K562 (cell line): ENCODE measurements around the gene SH3RF1. TPM values are rescaled to one million over a fixed set of nuclear protein-coding genes. Genes with fewer than 3 reads are reported as not detected.
"Not testable (repeated sequence)": the region's sequence is repeated elsewhere in the genome, so short reads cannot be mapped to it uniquely, and the experiment has no call there.

Source experiments
- ATAC-seq: fragments of 200-7000 bp; cut with Tn5 transposase; 3 replicates; pipeline ENCODE4 v1.9.1; 2020; ENCODE audit warnings: moderate library complexity
- BruUV-seq: library from RNA; stranded (reverse); fragments of 400-500 nt; replicated peaks from 2 replicates; lab custom pipeline; 2021; lab: Mats Ljungman, UMichigan
- CTCF ChIA-PET: fragments of 300-600 bp; formaldehyde crosslinking; extraction: SDS; loops from one replicate; lab custom pipeline; 2021; ENCODE audit warnings: low intra/inter-chr PET ratio; lab: Yijun Ruan, JAX
- POLR2A ChIA-PET: fragments of 300-600, 350-650 bp; sonication (Branson Sonifier 250); formaldehyde crosslinking; extraction: SDS; loops from one replicate; lab custom pipeline; 2021; ENCODE audit warnings: antibody characterized with exemption, inconsistent platforms; lab: Yijun Ruan, JAX
- DNase-seq, 4 experiments: peaks; one replicate each; pipeline versions ENCODE4 v3.0.0 to v3.0.0-alpha.2; 2011 to 2018; ENCODE audit warnings: low spot score in 3 of 4, mixed read lengths in 3 of 4; ENCODE audit errors: extremely low read depth in 1 of 4
- FAIRE-seq: peaks from 2 replicates; lab custom pipeline; 2011; peaks lifted over from hg19 to GRCh38; lab: Jason Lieb, UNC
- H2AFZ ChIP-seq: 2 replicates; pipeline ENCODE4 v1.6.0; 2011; ENCODE audit warnings: low read depth, low read length, control low read depth, inconsistent platforms
- H3K27ac ChIP-seq: fragments of 200-600 bp; 3 replicates; pipeline ENCODE4 v1.8.0; 2011; ENCODE audit warnings: low read depth, mild to moderate bottlenecking, control low read depth, inconsistent platforms, low read length, moderate library complexity, mixed read lengths; ENCODE audit errors: extremely low read depth
- H3K27me3 ChIP-seq, 2 experiments: fragments of 300-600 bp in 1 of 2; 2 replicates in 1 of 2; 3 replicates in 1 of 2; pipeline versions ENCODE4 v1.6.0 to v1.8.0; 2011; ENCODE audit warnings: inconsistent platforms in 2 of 2, low read length in 2 of 2, mild to moderate bottlenecking in 1 of 2, mixed read lengths in 1 of 2, moderate library complexity in 1 of 2; ENCODE audit not compliant: control insufficient read depth in 2 of 2, insufficient read depth in 2 of 2
- H3K36me3 ChIP-seq: fragments of 300-600 bp; 3 replicates; pipeline ENCODE4 v1.8.0; 2011; ENCODE audit warnings: mild to moderate bottlenecking, low read length, inconsistent platforms; ENCODE audit not compliant: control insufficient read depth, insufficient read depth
- H3K4me1 ChIP-seq, 2 experiments: fragments of 200-600 bp in 1 of 2; replicated peaks in 1 of 2; 2 replicates in 1 of 2; 3 replicates in 1 of 2; pipeline versions ENCODE4 v1.5.1 to v1.8.0; 2011; ENCODE audit warnings: inconsistent platforms in 2 of 2, low read length in 2 of 2, mild to moderate bottlenecking in 1 of 2, mixed read lengths in 1 of 2, moderate library complexity in 1 of 2; ENCODE audit not compliant: control insufficient read depth in 2 of 2, insufficient read depth in 2 of 2
- H3K4me2 ChIP-seq: 2 replicates; pipeline ENCODE4 v1.6.1; 2011; ENCODE audit warnings: low read length, control low read depth, inconsistent platforms, mixed read lengths; ENCODE audit not compliant: insufficient read depth
- H3K4me3 ChIP-seq: fragments of 200-600 bp; sonication (generic), shearing (Covaris generic); 2 replicates; pipeline ENCODE4 v1.5.1; 2016; ENCODE audit warnings: control low read depth, inconsistent platforms
- H3K79me2 ChIP-seq: fragments of 200-600 bp; 3 replicates; pipeline ENCODE4 v1.8.0; 2011; ENCODE audit warnings: low read length, inconsistent platforms; ENCODE audit not compliant: control insufficient read depth, insufficient read depth
- H3K9ac ChIP-seq, 2 experiments: 2 replicates each; pipeline versions ENCODE4 v1.6.0 to v1.6.1; 2011; ENCODE audit warnings: low read depth in 2 of 2, low read length in 2 of 2, control low read depth in 1 of 2, inconsistent platforms in 1 of 2, mild to moderate bottlenecking in 1 of 2, mixed read lengths in 1 of 2; ENCODE audit not compliant: insufficient read depth in 1 of 2
- H3K9me1 ChIP-seq: one replicate; pipeline ENCODE4 v1.6.0; 2011; ENCODE audit warnings: inconsistent platforms, mild to moderate bottlenecking, low read length, moderate library complexity; ENCODE audit not compliant: control insufficient read depth, insufficient read depth
- H3K9me3 ChIP-seq: replicated peaks from 2 replicates; pipeline ENCODE4 v1.5.1; 2011; ENCODE audit warnings: low read depth, low read length, inconsistent platforms; ENCODE audit not compliant: control insufficient read depth, insufficient read depth
- H4K20me1 ChIP-seq: replicated peaks from 2 replicates; pipeline ENCODE4 v1.6.1; 2011; ENCODE audit warnings: low read length, inconsistent platforms, mixed read lengths; ENCODE audit not compliant: control insufficient read depth, insufficient read depth
- NBN ChIP-seq: fragments of 450-650 bp; IDR thresholded peaks from 2 replicates; pipeline ENCODE4 v1.6.1; 2016; ENCODE audit warnings: low read depth, mild to moderate bottlenecking
- RNF2 ChIP-seq: sonication (generic); IDR thresholded peaks from 2 replicates; pipeline ENCODE4 v1.6.1; 2016
- WGBS: fragments of 100-300 bp; shearing (Covaris generic); methylation state at CpG from one replicate; pipeline ENCODE4 v1.1.6; 2016; ENCODE audit warnings: low coverage, mixed read lengths; ENCODE audit not compliant: insufficient coverage; ENCODE audit errors: missing lambda C conversion rate; 5-methylcytosine and 5-hydroxymethylcytosine counted together
- in situ Hi-C: fragments of 300-500 bp; cut with MboI; formaldehyde crosslinking; loops from 4 replicates; pipeline ENCODE4 v1.15.0; 2018; ENCODE audit warnings: inconsistent platforms, mixed read lengths
- intact Hi-C: fragments of 100-400 bp; cut with micrococcal nuclease; formaldehyde crosslinking; loops from 2 replicates; pipeline ENCODE4 v1.14.2; 2022
- polyA plus RNA-seq, 8 experiments: library from polyadenylated mRNA; depleted of rRNA in 4 of 8; stranded (reverse) in 5 of 8; unstranded in 3 of 8; fragments of >200 nt; fragmentation: Nextera tagmentation in 2 of 8; fragmentation: Illumina TruSeq in 1 of 8; extraction: Ambion mirVana in 2 of 8; extraction: Trizol in 1 of 8; gene quantifications; 2 replicates each; pipeline versions ENCODE4 v1.2.1 to v1.2.3, GENCODE V29; 2011 to 2014; ENCODE audit warnings: inconsistent platforms in 1 of 8, missing spikeins in 1 of 8
- total RNA-seq, 7 experiments: library from RNA; depleted of rRNA in 6 of 7; stranded (reverse); fragments of >200 nt in 6 of 7; fragmentation: Illumina TruSeq in 2 of 7; extraction: Trizol in 2 of 7; gene quantifications; 2 replicates each; pipeline versions ENCODE4 v1.2.1 to v1.2.3, GENCODE V29; 2011 to 2021; ENCODE audit warnings: low replicate concordance in 1 of 7
- TF ChIP-seq, protein P1 (sequence below): fragments of 450-650 bp; formaldehyde crosslinking; IDR thresholded peaks from 2 replicates; pipeline ENCODE4 v1.4.0; 2022; ENCODE audit warnings: missing genetic modification characterization

The SH3RF1 gene
- total and polyA plus RNA-seq, 9 of the 15 experiments (the other 6 are each of a cell fraction or from before 2014, with no cell fraction given): 0.04 to 0.16 (median 0.11) TPM; not detected in 6

DNA sequence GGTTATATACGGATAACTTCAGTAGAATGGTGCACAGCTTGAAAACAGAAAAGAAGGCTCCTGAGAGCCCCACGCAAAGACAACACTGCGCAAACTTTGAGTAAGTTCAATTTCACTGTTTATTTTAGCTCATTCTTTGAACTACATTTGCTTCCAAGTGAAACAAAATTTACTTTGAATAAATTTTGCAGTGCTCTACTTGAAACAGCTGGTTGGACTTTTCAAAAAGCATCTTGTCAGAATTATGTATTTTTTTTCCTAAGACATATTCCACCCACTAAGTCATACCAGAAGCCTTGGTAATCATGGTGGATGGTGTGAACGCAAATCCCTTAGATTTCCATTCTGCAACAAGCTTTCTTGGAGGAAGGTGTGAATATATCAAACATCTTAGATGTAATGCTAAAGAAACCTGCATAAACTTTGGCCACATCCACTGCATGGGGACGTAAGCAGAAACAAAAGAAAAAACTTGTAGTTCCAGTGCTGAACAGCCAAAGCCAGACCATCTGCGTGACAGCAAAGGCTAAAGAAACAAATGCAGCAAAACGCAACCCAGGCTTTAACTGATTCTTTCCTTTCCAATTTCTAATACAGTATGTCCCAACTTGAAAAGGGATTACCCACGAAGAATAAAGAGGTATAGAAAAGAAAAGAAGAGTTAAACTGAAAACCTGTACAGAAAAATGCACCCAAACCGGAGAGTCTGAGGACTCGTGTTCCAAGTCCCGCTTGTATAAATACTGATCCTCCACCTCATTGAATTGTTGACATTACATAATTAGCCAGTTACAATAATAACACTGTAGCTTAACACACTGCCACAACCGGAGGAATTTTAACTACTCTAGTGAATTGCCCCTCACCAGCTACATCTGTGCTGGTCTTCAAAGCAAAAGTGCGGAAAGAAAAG is 90.9 kb downstream of the SH3RF1 start:
- no peaks in the 10 kb centered on the region for H3K9me1 ChIP-seq
- BruUV-seq: no TSS peak
- CTCF ChIA-PET: no interaction called here
- H3K79me2 ChIP-seq: no peaks in the 10 kb centered on the region
- TF ChIP-seq NBN (no peak), RNF2 (no peak)
- TF ChIP-seq, protein P1, sequence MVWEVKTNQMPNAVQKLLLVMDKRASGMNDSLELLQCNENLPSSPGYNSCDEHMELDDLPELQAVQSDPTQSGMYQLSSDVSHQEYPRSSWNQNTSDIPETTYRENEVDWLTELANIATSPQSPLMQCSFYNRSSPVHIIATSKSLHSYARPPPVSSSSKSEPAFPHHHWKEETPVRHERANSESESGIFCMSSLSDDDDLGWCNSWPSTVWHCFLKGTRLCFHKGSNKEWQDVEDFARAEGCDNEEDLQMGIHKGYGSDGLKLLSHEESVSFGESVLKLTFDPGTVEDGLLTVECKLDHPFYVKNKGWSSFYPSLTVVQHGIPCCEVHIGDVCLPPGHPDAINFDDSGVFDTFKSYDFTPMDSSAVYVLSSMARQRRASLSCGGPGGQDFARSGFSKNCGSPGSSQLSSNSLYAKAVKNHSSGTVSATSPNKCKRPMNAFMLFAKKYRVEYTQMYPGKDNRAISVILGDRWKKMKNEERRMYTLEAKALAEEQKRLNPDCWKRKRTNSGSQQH (CRISPR knock-in tag): no peak
- H3K27ac ChIP-seq: no peak overlapping the region
- no peaks in the 10 kb centered on the region for H4K20me1 ChIP-seq
- ATAC-seq (no peak), DNase-seq (no peak), FAIRE-seq (no peak)
- no peaks in the 10 kb centered on the region for H3K9me3 ChIP-seq
- no peak overlapping the region for H3K9ac ChIP-seq
- in situ Hi-C loops (no loop called here), intact Hi-C loops (no loop called here)
- H3K4me3 ChIP-seq: no peak overlapping the region
- no peaks in the 10 kb centered on the region for H3K4me1 ChIP-seq
- POLR2A ChIA-PET: no interaction called here
- 2% methylated on average over 13 of the region's 13 CpGs for WGBS
- H2AFZ ChIP-seq: no peak overlapping the region
- H3K36me3 ChIP-seq: no peaks in the 10 kb centered on the region
- H3K27me3 ChIP-seq: peaks cover 0 to 2% of the 10 kb centered on the region in 2 experiments; a peak in 2 of 5 replicates
- H3K4me2 ChIP-seq: no peak overlapping the region

DNA sequence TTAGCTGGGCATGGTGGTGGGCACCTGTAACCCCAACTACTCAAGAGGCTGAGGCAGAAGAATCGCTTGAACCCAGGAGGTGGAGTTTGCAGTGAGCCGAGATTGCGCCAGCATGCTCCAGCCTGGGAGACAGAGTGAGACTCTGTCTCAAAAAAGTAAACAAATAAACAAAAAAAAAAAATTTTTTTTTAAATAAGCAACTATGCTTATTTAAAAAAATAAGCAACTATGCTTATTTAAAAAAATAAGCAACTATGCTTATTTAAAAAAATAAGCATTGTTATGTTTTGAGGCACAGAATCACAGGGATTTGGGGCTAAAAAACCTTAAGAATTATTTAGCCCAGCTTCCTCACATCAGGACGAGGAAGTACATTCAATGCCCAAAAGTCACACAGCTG is 92.7 kb downstream of the SH3RF1 start:
- H3K27ac ChIP-seq, H3K4me1 ChIP-seq, H4K20me1 ChIP-seq, in situ Hi-C loops, H3K27me3 ChIP-seq, H3K36me3 ChIP-seq, FAIRE-seq, H3K79me2 ChIP-seq, ATAC-seq, H3K9me1 ChIP-seq, H3K4me2 ChIP-seq, H2AFZ ChIP-seq, POLR2A ChIA-PET, H3K4me3 ChIP-seq, H3K9me3 ChIP-seq, BruUV-seq, intact Hi-C loops, H3K9ac ChIP-seq, DNase-seq, CTCF ChIA-PET: not testable (repeated sequence)
- WGBS: 0% methylated on average over 4 of the region's 4 CpGs
